Adrenal gland (tissue), 12 donors: Measurements from ENCODE around the gene C15orf39. TPM values are rescaled to one million over a fixed set of nuclear protein-coding genes. Genes with fewer than 3 reads are reported as not detected.
"Not testable (repeated sequence)": the region's sequence is repeated elsewhere in the genome, so short reads cannot be mapped to it uniquely, and the experiment has no call there.

ENCODE experiments used
- DNase-seq, 7 donors: peaks; one replicate each; pipeline ENCODE4 v3.0.0-alpha.2; 2019 to 2020
- H3K27ac ChIP-seq, 5 donors: fragments of 200-600 bp; sonication (generic) in 4 of 5; 1 replicate in 3 of 5; 2 replicates in 2 of 5; pipeline versions ENCODE4 v1.5.1 to v1.8.0; 2016 to 2020; ENCODE audit warnings: mild to moderate bottlenecking in 1 of 5
- H3K27me3 ChIP-seq: fragments of 200-600 bp; 2 replicates; pipeline ENCODE4 v1.8.0; 2021
- H3K36me3 ChIP-seq, 2 donors: fragments of 200-600 bp; replicated peaks in 1 of 2; 1 replicate in 1 of 2; 2 replicates in 1 of 2; pipeline versions ENCODE4 v1.5.1 to v1.8.0; 2018 to 2022
- H3K4me1 ChIP-seq, 2 donors: fragments of 200-600 bp; replicated peaks in 1 of 2; 1 replicate in 1 of 2; 2 replicates in 1 of 2; pipeline versions ENCODE4 v1.5.1 to v1.8.0; 2018 to 2021
- H3K4me3 ChIP-seq, 4 donors: fragments of 200-600 bp; sonication (generic) in 3 of 4; one replicate each; pipeline ENCODE4 v1.5.1; 2016 to 2018
- H3K9me3 ChIP-seq, 3 donors: fragments of 200-600 bp; sonication (generic) in 1 of 3; replicated peaks in 1 of 3; 1 replicate in 2 of 3; 2 replicates in 1 of 3; pipeline versions ENCODE4 v1.5.1 to v1.8.0; 2016 to 2021
- CTCF ChIP-seq, 6 experiments: fragments of 450-650 bp in 4 of 6; fragments of 200-600 bp in 2 of 6; sonication (generic) in 1 of 6; IDR thresholded peaks; 1 replicate in 5 of 6; 2 replicates in 1 of 6; pipeline versions ENCODE4 v1.5.1 to v1.8.0; 2016 to 2021; ENCODE audit warnings: antibody characterized with exemption in 6 of 6, mild to moderate bottlenecking in 2 of 6, moderate library complexity in 1 of 6
- POLR2A ChIP-seq, 2 donors: fragments of 450-650 bp; IDR thresholded peaks; one replicate each; pipeline ENCODE4 v1.6.1; 2017; ENCODE audit warnings: antibody characterized with exemption in 2 of 2, mild to moderate bottlenecking in 2 of 2, moderate library complexity in 1 of 2
- WGBS, 4 donors: extraction: QIAGEN DNeasy Blood & Tissue Kit in 2 of 4; methylation state at CpG; one replicate each; pipeline versions ENCODE4 v1.1.5 to v1.1.7; 2013 to 2017; 5-methylcytosine and 5-hydroxymethylcytosine counted together
- intact Hi-C, 2 donors: fragments of 100-400 bp; cut with DNase I; formaldehyde crosslinking; loops; one replicate each; pipeline versions ENCODE4 v1.14.1 to v1.15.0; 2022 to 2023
- polyA plus RNA-seq, 3 donors: library from polyadenylated mRNA; stranded (reverse); fragments of 200-250 nt in 2 of 3; fragments of 350-450 nt in 1 of 3; fragmentation: Illumina TruSeq in 1 of 3; extraction: RNeasy Lipid Tissue Mini Kit (QIAGEN cat#74804) in 1 of 3; gene quantifications; one replicate each; pipeline ENCODE4 v1.2.3, GENCODE V29; 2013 to 2014
- total RNA-seq, 9 donors: library from RNA; depleted of rRNA in 4 of 9; stranded (reverse); fragments of >200 nt in 4 of 9; fragments of 120-200 nt in 1 of 9; fragmentation: NEBNext Ultra II Directional in 1 of 9; extraction: Animal tissue kit (Norgen Biotek cat#: 25700) in 1 of 9; gene quantifications; one replicate each; pipeline versions ENCODE4 v1.1.0 to v1.2.4, GENCODE V29; 2013 to 2023
- donor health status: healthy with polysubstance abuse.
- donor health status: Bipolar disorder and iron deficiency.
- donor health status: DM: yes; HTN: yes; CAD: no.
- donor health status: DM: no; HTN: no; CAD: no.
- donor health status: DM: no; HTN: no; CAD: no.
- donor health status: DM: yes; HTN: yes; CAD: no.

C15orf39 gene
- total and polyA plus RNA-seq, 12 donors = 5.6 to 50.6 (median 29.8) TPM

GRCh38 chr15:75235051-75235673, 33.5 kb downstream of the C15orf39 start:
- DNase-seq = peak in 3 of 7 donors; percentile 3 to 6 (median 5)
- intact Hi-C loops = no loop called here
- 83 to 91% (median 87%) methylated on average over 1 to 10 of the region's 10 CpGs for WGBS, 4 donors

GRCh38 chr15:75235760-75236729, 34.4 kb downstream of the C15orf39 start:
- Histone ChIP-seq H3K9me3 (no peaks in the 10 kb centered on the region), H3K27ac (no peak overlapping the region), H3K4me1 (no peaks in the 10 kb centered on the region), H3K4me3 (no peak overlapping the region), H3K27me3 (no peaks in the 10 kb centered on the region), H3K36me3 (no peaks in the 10 kb centered on the region)
- WGBS, 4 donors = 87 to 94% (median 88%) methylated on average over 10 to 11 of the region's 11 CpGs
- peak in 4 of 7 donors; percentile 4 to 58 (median 8) for DNase-seq
- intact Hi-C loops = no loop called here
- no peak for TF ChIP-seq CTCF (IDR thresholded peaks at IDR 0.05)
- TF ChIP-seq POLR2A (IDR thresholded peaks at IDR 0.05) = no peak

More at GRCh38 chr15:75235051-75235673, 33.5 kb downstream of the C15orf39 start:
- H3K36me3 ChIP-seq = no peaks in the 10 kb centered on the region
- H3K9me3 ChIP-seq = no peaks in the 10 kb centered on the region
- no peak overlapping the region for H3K27ac ChIP-seq
- TF ChIP-seq POLR2A (IDR thresholded peaks at IDR 0.05) = no peak
- no peak for TF ChIP-seq CTCF (IDR thresholded peaks at IDR 0.05)
- no peak overlapping the region for H3K4me3 ChIP-seq
- no peaks in the 10 kb centered on the region for H3K27me3 ChIP-seq
- H3K4me1 ChIP-seq = no peaks in the 10 kb centered on the region

GRCh38 chr15:75237316-75237982, 35.8 kb downstream of the C15orf39 start:
- DNase-seq = peak in 3 of 7 donors; percentile 2 to 9 (median 6)
- H3K9me3 ChIP-seq = no peaks in the 10 kb centered on the region
- TF ChIP-seq POLR2A (IDR thresholded peaks at IDR 0.05) = no peak
- no peak for TF ChIP-seq CTCF (IDR thresholded peaks at IDR 0.05)
- 73 to 79% (median 79%) methylated on average over 3 to 11 of the region's 11 CpGs for WGBS, 4 donors
- no peaks in the 10 kb centered on the region for H3K36me3 ChIP-seq
- H3K27me3 ChIP-seq = no peaks in the 10 kb centered on the region
- H3K4me3 ChIP-seq = no peak overlapping the region
- no peaks in the 10 kb centered on the region for H3K4me1 ChIP-seq
- no peak overlapping the region for H3K27ac ChIP-seq
- intact Hi-C loops = no loop called here

- Histone ChIP-seq H3K27ac (no peak overlapping the region), H3K4me3 (no peak overlapping the region), H3K9me3 (no peaks in the 10 kb centered on the region), H3K36me3 (no peaks in the 10 kb centered on the region), H3K27me3 (no peaks in the 10 kb centered on the region), H3K4me1 (no peaks in the 10 kb centered on the region)
- 69 to 85% (median 76%) methylated on average over 3 to 5 of the region's 5 CpGs for WGBS, 4 donors
- DNase-seq = peak in 3 of 7 donors; percentile 3 to 7 (median 5)
- intact Hi-C loops = no loop called here
- no peak for TF ChIP-seq POLR2A (IDR thresholded peaks at IDR 0.05)
- no peak for TF ChIP-seq CTCF (IDR thresholded peaks at IDR 0.05)
These were observed 36.5 kb downstream of the C15orf39 start for GRCh38 chr15:75238150-75238549.

DNA sequence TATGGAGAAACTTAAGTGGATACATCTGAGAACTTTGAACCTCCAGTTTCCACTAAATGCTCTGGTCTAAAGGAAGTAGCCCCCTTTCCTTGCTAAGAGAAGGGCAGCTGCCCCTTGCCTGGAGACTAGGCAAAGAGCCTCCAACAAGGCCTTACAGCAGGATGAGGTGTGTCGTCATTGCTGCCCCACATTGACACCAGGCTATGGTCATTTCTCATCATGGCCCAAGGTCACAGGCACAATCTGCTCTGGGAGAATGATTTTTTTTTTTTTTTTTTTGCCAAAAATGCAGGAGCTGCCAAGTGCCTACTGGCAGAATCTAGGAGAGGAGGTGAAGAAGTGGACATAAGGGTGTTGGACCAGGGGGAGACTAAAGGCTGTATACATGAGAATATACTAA, 44.1 kb downstream of the C15orf39 start:
- DNase-seq = peak in 6 of 7 donors; percentile 71 to 90 (median 78)
- H3K4me1 ChIP-seq, H3K9me3 ChIP-seq, H3K27me3 ChIP-seq, H3K4me3 ChIP-seq, intact Hi-C loops, H3K36me3 ChIP-seq, H3K27ac ChIP-seq: not testable (repeated sequence)
- 29 to 63% (median 44%) methylated on average over 1 of the region's 1 CpG for WGBS, 4 donors

- H3K9me3 ChIP-seq, DNase-seq, intact Hi-C loops, H3K36me3 ChIP-seq, H3K4me3 ChIP-seq, H3K27ac ChIP-seq, H3K27me3 ChIP-seq, H3K4me1 ChIP-seq: not testable (repeated sequence)
- 72 to 82% (median 79%) methylated on average over 6 of the region's 6 CpGs for WGBS, 4 donors
These were observed 47.3 kb downstream of the C15orf39 start for GRCh38 chr15:75248991-75249390.
